OCI-LY7 (cell line): Measurements from ENCODE around the gene DPH6. TPM values are rescaled to one million over a fixed set of nuclear protein-coding genes. Genes with fewer than 3 reads are reported as not detected.
"Not testable (repeated sequence)": the region's sequence is repeated elsewhere in the genome, so short reads cannot be mapped to it uniquely, and the experiment has no call there.

Source experiments
- BruUV-seq: library from RNA; stranded (reverse); fragments of 400-500 nt; replicated peaks from 2 replicates; lab custom pipeline; 2021; lab: Mats Ljungman, UMichigan
- CTCF ChIA-PET: fragments of 300-600 bp; sonication (Branson Sonifier 250); formaldehyde crosslinking; loops from one replicate; lab custom pipeline; 2022; ENCODE audit warnings: antibody characterized with exemption; ENCODE audit not compliant: unreplicated experiment; lab: Charles Lee
- POLR2A ChIA-PET: fragments of 300-600 bp; sonication (Branson Sonifier 250); formaldehyde crosslinking; loops from one replicate; lab custom pipeline; 2022; ENCODE audit warnings: antibody characterized with exemption; lab: Charles Lee
- DNase-seq: peaks from one replicate; pipeline ENCODE4 v3.0.0-alpha.2; 2015; ENCODE audit warnings: low spot score
- H2AFZ ChIP-seq: fragments of 200-600 bp; sonication (generic), shearing (Covaris generic); 2 replicates; pipeline ENCODE4 v1.6.1; 2014; ENCODE audit warnings: mild to moderate bottlenecking, antibody characterized with exemption, low read length, moderate library complexity
- H3K27ac ChIP-seq: fragments of 200-600 bp; sonication (generic); 2 replicates; pipeline ENCODE4 v1.5.1; 2014; ENCODE audit warnings: mixed run types, low read depth, mild to moderate bottlenecking, moderate library complexity, low read length, inconsistent platforms; ENCODE audit not compliant: poor library complexity, severe bottlenecking
- H3K36me3 ChIP-seq: fragments of 200-600 bp; sonication (generic); 2 replicates; pipeline ENCODE4 v1.6.1; 2014; ENCODE audit warnings: mild to moderate bottlenecking, antibody characterized with exemption, low read length, moderate library complexity, mixed read lengths; ENCODE audit not compliant: insufficient read depth
- H3K4me1 ChIP-seq: fragments of 200-600 bp; sonication (generic); 2 replicates; pipeline ENCODE4 v1.5.1; 2014; ENCODE audit warnings: mild to moderate bottlenecking, low read length; ENCODE audit not compliant: insufficient read depth, poor library complexity, severe bottlenecking
- H3K4me2 ChIP-seq: fragments of 200-600 bp; sonication (generic); 2 replicates; pipeline ENCODE4 v1.6.1; 2014; ENCODE audit warnings: mild to moderate bottlenecking, low read length
- H3K4me3 ChIP-seq: fragments of 200-600 bp; sonication (generic); 2 replicates; pipeline ENCODE4 v1.5.1; 2014; ENCODE audit warnings: mild to moderate bottlenecking, low read depth, low read length; ENCODE audit not compliant: poor library complexity, severe bottlenecking
- H3K79me2 ChIP-seq: fragments of 200-600 bp; sonication (generic); 2 replicates; pipeline ENCODE4 v1.6.1; 2016; ENCODE audit warnings: low read depth, mild to moderate bottlenecking, low read length, moderate library complexity, mixed read lengths; ENCODE audit not compliant: insufficient read depth
- H3K9me2 ChIP-seq: fragments of 200-600 bp; sonication (generic); 2 replicates; pipeline ENCODE4 v1.6.1; 2016; ENCODE audit warnings: mild to moderate bottlenecking, low read length, mixed read lengths; ENCODE audit not compliant: insufficient read depth
- H3K9me3 ChIP-seq: fragments of 200-600 bp; sonication (generic); 2 replicates; pipeline ENCODE4 v1.6.1; 2014; ENCODE audit warnings: mild to moderate bottlenecking, mixed run types, low read length, mixed read lengths
- H4K20me1 ChIP-seq: fragments of 200-600 bp; sonication (generic); 2 replicates; pipeline ENCODE4 v1.6.1; 2014; ENCODE audit warnings: mild to moderate bottlenecking, antibody characterized with exemption, low read length, moderate library complexity, mixed read lengths; ENCODE audit not compliant: insufficient read depth
- CTCF ChIP-seq: fragments of 200-600 bp; sonication (generic); conservative IDR thresholded peaks from 2 replicates; pipeline ENCODE4 v1.5.1; 2014; ENCODE audit warnings: mild to moderate bottlenecking, antibody characterized with exemption, low read length, moderate library complexity, mixed read lengths
- EZH2phosphoT487 ChIP-seq: fragments of 200-600 bp; sonication (generic); IDR thresholded peaks from 2 replicates; pipeline ENCODE4 v1.6.1; 2018; ENCODE audit warnings: low read depth, borderline replicate concordance, mild to moderate bottlenecking, mixed run types, antibody characterized with exemption, low read length, moderate library complexity, mixed read lengths
- intact Hi-C: fragments of 100-400 bp; cut with micrococcal nuclease; formaldehyde crosslinking; loops from one replicate; pipeline ENCODE4 v1.10.0; 2022; ENCODE audit not compliant: unreplicated experiment
- total RNA-seq, 2 experiments: library from RNA; depleted of rRNA in 1 of 2; stranded (reverse); fragments of >200 nt in 1 of 2; shearing (Covaris generic) in 1 of 2; gene quantifications; 2 replicates each; pipeline ENCODE4 v1.2.3, GENCODE V29; 2014 to 2022

The DPH6 gene
- total RNA-seq, 2 experiments from 2014 or later = 12.6 to 21.4 TPM

- Histone ChIP-seq H2AFZ (no peak overlapping the region), H3K27ac (no peak overlapping the region), H3K4me3 (no peak overlapping the region), H3K4me2 (no peak overlapping the region), H3K4me1 (no peaks in the 10 kb centered on the region), H3K36me3 (no peaks in the 10 kb centered on the region), H3K79me2 (no peaks in the 10 kb centered on the region), H3K9me3 (no peaks in the 10 kb centered on the region), H3K9me2 (no peaks in the 10 kb centered on the region), H4K20me1 (no peaks in the 10 kb centered on the region)
- TF ChIP-seq CTCF (no peak), EZH2phosphoT487 (no peak)
- no TSS peak for BruUV-seq
- CTCF ChIA-PET = no interaction called here
- POLR2A ChIA-PET = no interaction called here
- no peak for DNase-seq
- intact Hi-C loops = no loop called here
These were observed 152.6 kb downstream of the DPH6 start for GRCh38 chr15:35393398-35393797.

GRCh38 chr15:35391408-35391984 lies 154.5 kb downstream of the DPH6 start:
- DNase-seq, H4K20me1 ChIP-seq, CTCF ChIA-PET, H2AFZ ChIP-seq, H3K27ac ChIP-seq, H3K79me2 ChIP-seq, H3K4me2 ChIP-seq, H3K9me3 ChIP-seq, intact Hi-C loops, H3K4me1 ChIP-seq, H3K9me2 ChIP-seq, BruUV-seq, H3K36me3 ChIP-seq, H3K4me3 ChIP-seq: not testable (repeated sequence)
- POLR2A ChIA-PET = interaction anchor here (0.7 to 0.9 kb wide), 2 partner anchors 9 to 819 kb away, joined by 3 read pairs; no protein-coding TSS in a partner anchor

GRCh38 chr15:35383506-35383905 lies 162.5 kb downstream of the DPH6 start:
- Histone ChIP-seq H3K9me3 (no peaks in the 10 kb centered on the region), H3K4me2 (no peak overlapping the region), H3K79me2 (no peaks in the 10 kb centered on the region), H2AFZ (no peak overlapping the region), H3K36me3 (no peaks in the 10 kb centered on the region), H3K27ac (no peak overlapping the region), H4K20me1 (no peaks in the 10 kb centered on the region), H3K9me2 (no peaks in the 10 kb centered on the region), H3K4me1 (no peaks in the 10 kb centered on the region), H3K4me3 (no peak overlapping the region)
- intact Hi-C loops = no loop called here
- CTCF ChIA-PET = no interaction called here
- POLR2A ChIA-PET = no interaction called here
- TF ChIP-seq CTCF (no peak), EZH2phosphoT487 (no peak)
- BruUV-seq = no TSS peak
- DNase-seq = no peak
